Ramos (cell line): ENCODE data around the gene SNRK.

Source experiments
- in situ Hi-C: fragments of 300-500 bp; cut with MboI; formaldehyde crosslinking; loops from one replicate; pipeline ENCODE4 v1.14.3; 2022; ENCODE audit warnings: low sequenced_read_pairs; ENCODE audit not compliant: unreplicated experiment

The SNRK gene

DNA sequence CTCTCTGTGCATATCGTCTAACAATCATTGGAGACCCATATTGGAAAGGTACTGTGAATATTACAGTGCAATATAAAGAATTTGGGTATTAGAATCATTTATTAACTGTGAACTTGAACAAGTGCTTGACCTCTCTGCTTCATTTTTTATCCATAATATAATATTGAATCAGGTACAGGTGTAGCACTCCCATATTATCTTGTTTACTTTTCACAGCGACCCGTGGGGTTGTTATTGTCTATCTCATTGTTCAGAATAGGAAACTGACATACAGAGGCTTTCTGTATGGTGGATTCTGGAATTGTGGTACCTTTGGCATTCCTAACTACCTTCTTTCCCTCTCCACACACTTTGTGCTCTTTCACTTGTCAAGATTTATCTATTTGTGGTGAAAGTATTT is 17.8 kb downstream of the SNRK start:
- in situ Hi-C loops, result no loop called here

DNA sequence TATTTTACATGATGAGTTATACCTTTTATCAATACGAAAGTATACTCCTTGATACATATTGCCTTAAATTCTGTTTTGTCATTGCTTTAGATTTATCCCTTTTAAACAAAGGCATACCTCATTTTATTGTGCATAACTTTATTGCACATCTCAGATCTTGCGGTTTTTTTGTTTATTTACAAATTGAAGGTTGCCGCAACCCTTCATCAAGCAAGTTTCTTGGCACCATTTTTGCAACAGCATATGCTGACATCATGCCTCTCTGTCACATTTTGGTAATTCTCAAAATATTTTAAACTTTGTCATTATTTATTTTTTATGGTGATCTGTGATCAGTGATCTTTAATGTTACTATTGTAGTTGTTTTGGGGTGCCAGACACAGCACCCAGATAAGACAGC is 20.9 kb downstream of the SNRK start:
- in situ Hi-C loops, result no loop called here

DNA sequence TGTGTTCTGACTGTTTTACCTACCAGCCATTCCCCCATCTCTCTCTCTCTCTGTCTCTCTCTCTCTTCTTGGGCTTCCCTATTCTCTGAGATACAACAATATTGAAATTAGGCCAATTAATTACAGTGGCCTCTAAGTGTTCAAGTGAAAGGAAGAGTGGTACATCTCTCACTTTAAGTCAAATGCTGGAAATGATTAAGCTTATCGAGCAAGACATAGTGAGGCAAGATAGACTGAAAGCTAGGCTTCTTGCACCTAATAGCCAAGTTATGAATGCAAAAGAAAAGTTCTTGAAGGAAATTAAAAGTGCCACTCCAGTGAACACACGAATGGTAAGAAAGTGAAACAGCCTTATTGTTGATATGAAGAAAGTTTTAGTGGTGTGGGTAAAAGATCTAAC is 21.3 kb downstream of the SNRK start:
- in situ Hi-C loops, result no loop called here

DNA sequence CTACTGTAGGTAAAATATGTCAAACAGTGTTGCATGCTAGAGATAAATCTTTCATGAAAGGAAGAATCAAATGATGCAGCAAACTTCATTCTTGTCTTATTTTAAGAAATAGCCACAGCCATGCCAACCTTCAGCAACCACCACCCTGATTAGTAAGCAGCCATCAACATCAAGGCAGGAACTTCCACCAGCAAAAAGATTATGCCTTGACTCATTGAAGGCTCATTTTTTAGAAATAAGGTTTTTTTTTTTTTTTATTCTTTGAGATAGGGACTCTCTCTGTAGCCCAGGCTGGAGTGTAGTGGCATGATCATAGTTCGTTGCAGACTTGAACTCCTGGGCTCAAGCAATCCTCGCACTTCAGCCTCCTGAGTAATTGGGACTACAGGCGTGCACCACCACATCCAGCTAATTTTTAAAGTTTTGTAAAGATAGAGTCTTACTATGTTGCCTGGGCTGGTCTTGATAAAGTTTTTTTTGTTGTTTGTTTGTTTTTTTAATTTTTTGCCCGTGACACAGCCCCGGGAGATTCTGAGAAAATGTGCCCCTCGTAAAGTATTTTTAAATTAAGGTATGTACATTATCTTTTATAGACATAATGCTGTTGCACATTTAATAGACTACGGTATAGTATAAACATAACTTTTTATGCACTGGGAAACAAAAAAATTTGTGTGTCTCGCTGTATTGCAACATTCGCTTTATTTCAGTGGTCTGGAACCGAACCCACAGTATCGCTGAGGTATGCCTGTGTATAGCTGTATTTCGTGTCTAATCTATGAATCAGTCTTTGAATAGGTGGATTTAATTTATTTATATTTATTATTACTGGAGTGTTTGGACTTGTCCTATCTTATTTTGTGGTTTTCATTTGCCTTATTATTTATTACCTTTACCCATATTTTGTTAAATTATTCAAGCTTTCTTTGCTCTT is 23.3 kb downstream of the SNRK start:
- in situ Hi-C loops, result no loop called here

DNA sequence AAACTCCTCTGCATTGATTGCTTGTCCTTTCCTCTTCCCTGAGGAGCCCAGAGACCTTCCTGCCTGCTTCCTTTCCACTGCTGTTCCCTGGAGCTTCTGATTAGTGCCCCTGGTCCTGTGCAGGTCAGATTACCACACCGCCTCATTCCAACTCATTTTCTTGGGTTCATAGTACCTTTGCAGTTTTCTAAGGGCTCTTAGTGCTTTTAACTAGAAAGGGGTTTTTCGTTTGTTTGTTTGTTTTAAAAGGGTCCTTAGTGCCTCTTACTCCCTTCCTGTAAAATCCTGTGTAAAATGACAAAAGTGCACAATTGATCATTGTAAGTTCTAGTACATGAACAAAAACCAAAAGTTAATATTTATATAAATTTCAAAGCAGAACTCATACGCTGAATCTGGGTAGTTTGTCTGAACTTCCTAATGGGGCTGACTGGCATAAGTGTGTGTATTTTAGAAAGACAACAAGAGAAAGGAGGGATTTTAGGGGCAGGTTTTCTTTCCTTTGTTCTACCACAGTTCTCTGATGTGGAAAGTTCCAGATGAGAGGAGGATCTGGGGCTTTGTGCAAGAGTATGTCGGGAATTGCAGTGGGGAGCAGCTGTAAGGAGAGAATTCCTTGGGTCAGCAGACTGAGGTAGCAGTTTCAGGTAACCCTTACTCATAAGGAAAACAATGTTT is 30.6 kb downstream of the SNRK start:
- in situ Hi-C loops, result no loop called here

DNA sequence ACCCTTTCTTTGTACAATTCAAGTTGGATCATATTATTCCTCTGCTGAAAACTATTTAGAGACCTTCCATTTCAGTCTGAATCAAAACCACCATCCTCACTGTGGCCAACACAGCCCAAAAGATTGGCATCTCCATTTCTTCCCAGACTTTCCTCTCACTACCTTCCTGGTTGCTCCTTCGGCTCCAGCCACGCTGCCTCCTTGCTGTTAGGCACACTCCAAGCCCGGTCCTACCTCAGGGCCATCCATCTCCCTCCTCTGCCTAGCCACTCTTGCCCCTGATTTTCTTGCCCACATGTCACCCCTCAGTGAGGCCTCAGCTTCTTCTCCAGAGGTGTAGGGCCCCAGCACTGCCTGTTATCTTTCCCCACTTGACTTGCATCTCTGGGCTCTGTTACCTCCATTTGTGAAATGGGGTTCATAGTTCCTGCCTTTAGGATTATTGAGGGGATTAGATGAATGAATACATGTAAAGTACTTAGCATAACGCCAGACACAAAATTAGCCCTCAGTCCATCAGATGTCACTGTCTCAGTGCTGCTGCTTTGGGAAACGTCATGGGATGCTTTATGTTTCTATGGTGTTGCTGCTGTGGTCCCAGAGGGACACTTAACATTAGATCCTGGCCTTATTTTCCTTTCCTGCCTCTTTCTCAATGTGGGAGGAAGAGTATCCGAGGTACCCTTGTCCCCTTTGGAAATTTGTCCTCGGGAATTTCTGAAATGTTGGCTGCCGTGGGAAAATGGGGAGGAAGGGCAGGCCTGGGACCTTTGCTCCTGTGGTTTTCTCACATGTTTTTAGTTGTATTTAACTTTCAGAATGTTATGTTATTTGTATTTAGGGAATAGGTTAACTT is 31.3 kb downstream of the SNRK start:
- in situ Hi-C loops, result no loop called here

DNA sequence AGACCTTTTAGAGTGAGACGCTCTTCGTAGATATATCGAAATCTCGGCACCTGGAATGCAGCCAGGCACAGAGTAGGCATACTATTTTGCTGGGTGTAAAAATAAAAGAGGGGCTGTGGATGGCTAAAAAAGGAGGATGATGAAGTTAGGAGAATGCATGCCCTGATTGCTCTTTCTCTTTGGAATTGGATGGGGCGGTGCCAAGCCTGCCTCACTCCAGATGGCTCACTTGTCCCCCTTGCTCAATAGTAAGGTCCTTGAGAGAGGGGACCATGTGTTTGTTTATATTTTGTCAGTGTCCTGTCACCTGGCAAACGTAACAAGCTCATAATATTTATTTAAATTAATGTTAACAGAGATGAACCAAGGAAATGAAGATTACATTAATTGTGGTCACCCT is 33.0 kb downstream of the SNRK start:
- in situ Hi-C loops, result no loop called here

DNA sequence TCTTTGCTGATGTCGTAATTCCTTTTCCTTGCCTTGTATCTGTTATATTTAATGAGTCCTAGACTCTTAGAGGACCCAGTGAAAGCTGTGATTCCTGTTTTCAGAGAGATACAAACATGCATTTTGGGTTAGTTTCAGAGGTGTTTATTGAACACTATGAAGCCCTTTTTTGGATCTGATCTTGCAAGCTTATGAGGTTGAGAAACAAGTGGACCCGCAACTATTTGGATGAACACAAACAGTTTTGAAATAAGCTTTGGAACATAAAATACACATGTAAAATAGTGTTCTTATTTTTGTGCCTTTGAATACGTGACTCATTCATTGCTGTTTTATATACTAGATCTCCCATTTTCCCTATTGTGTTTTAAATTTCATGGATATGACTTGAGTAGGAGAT is 33.5 kb downstream of the SNRK start:
- in situ Hi-C loops, result no loop called here

DNA sequence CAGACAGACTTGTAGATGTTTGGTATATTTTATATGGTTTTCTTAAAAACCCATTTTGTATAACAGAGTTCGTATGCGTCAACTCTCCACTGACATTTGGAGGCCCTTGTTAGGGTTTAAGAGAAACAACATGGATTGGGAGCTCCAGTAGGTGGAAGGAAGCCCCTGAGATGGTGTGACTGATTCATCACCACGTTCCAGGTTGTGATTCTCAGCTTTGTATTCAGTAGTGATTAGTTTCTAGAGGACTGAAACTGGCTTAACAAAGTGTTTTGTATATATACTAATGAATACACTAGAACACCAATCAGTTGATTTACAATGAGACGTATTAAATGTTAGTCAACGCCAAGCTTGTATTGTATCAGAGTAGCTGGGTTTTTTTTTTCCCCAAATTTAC is 33.9 kb downstream of the SNRK start:
- in situ Hi-C loops, result no loop called here

DNA sequence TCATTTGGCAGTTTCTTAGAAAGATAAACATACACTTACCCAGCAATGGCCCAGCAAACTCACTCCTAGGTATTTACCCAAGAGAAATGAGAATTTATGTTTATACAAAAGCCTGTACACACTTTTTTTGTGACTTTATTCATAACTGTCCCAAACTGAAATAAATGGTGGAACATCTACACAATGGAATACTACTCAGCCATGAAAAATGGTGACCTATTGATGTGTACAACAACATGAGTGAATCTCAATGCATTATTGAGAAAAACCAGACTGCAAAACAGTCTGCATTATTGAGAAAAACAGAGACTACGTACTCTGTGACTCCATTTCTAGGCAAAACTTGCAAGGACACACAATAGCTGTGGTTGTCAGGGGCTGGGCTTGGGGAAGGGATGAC is 37.2 kb downstream of the SNRK start:
- in situ Hi-C loops, result no loop called here

DNA sequence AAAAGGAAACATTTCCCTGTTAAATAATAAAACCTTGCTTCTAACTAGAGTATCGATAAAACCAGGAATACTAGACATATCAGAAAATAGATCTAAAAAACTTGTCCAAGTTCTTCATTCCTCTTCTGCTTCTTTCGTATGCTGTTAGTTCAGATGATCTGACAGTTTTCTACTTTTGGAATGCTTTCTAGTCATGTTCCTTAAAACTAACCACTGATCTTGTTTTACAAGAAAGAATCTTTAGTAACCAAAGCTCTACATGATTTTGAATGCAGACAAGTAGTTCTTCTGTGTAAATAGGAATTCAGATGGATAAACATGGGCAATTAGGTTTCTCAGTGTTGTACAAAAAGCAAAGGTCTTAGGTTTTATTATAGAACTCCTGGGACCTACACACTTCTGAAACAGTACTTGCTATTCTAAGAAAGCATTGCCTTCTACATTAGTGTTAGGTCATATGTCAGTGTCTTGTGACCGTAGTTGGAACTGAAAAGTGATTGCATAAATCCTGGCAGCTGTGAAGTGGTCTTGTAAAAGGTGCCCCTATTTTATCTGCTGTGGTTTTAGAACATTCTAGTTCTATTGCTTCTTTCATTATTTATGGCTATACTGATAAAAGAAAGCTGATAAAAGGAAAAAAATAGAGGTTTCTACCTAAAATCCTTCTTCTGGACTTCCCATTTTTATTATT is 40.7 kb downstream of the SNRK start:
- in situ Hi-C loops, result no loop called here

DNA sequence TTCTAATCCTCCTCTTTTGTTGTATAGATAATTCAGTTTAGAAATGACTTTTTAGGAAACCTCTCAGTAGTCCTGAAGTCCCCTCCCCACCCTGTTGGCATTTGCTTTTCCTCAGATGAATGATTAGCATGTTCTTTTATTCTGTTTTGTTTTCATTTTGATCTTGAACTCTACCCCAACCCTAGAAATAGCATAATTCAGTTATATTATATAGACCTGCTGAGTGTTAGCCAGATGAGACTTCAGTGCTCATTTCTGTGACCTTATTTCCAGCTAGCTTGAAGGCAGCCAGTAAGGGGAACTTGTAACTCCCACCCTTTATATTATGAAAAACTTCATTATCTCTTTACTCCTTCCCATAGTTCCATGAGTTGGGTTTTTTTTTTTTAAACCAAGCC is 41.2 kb downstream of the SNRK start:
- in situ Hi-C loops, result no loop called here

DNA sequence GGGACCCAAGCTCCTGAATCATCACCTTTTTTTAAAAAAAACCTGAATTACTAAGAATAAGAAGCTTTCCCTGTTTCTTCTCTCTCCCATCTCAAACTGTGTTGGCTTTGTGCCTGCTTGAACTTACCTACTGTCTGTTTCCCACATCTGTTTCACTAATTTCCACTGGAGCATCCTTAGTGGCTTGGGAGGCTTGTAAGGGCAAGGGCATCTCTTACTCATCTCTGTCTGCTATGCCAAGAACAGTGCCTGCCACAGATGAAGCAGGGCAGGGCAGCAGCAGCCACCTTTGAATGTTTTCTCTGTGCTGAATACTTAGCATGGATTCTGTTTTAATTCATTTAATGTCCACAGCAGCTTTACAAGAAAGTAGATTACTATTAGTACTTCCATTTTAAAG is 42.3 kb downstream of the SNRK start:
- in situ Hi-C loops, result no loop called here

DNA sequence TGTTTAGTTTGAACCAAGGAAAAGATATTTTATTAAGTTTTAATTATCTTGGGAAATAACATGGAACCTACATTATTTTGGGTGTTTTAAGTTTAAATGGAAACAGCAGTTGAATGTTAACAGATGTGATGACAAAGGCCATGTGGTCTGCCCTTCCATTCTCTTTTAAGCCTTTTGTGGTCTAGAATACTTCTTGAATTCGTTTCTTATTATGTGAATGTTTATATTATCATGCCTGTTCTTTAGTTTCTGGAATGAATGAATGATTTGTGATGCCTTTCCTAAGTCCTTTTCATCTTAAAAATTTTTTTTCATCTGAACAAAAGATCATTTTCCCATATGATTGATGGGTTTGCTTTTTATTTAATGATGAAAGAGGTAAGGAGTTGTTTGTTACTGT is 44.6 kb downstream of the SNRK start:
- in situ Hi-C loops, result no loop called here

DNA sequence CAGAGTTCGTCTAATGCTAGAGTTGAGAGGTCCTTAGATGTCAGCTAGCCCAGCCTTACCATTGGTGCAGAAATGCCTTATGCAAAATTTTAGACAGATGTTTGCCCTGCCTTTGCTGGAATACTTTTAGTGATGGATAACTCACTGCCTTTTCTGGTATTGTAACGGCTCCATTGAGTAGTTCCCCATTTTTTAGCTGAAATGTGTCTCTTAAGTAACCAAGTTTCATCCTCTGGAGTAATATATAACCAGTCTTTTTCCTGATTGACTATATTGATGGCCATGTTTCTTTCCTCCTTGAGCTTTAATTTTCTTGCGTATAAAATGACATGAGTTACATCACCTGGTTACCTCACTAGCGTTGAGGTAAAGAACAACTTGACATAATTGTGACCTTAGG is 45.0 kb downstream of the SNRK start:
- in situ Hi-C loops, result no loop called here

DNA sequence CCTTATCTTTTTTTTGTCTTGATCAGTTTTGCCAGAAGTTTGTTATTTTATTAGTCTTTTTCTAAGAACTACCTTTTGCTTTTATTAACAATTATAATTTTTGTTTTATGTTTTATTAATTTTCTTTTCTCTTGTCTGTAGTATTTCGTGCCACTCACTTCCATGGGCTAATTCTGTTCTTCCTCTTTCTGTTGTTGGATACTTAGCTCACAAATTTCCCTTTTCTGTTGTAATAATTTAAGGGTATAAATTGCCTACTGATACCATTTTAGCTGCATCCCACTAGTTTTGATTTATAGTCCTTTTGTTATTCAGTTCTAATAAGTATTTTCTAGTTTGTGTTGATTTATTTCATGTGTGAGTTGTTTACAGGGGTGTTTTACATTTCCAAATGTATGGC is 48.6 kb downstream of the SNRK start:
- in situ Hi-C loops, result no loop called here

DNA sequence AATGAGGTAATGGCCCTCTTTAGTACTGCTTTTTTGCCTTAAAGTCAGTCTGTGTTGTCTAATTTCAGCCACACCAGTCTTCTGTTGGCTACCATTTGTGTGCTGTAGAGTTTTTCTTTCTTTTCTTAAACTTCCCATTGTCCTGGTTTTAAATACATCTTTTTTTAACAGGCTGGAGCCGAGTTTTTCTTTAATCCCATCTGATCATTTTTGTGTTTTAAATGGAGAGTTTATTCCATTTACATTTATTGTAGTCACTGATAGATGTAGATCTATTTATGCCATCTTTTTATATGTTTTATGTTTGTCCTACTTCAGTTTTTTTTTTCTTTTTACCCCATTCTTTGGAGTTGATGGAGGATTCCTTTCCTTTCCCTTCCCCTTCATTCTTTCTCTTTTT is 49.5 kb downstream of the SNRK start:
- in situ Hi-C loops, result no loop called here

DNA sequence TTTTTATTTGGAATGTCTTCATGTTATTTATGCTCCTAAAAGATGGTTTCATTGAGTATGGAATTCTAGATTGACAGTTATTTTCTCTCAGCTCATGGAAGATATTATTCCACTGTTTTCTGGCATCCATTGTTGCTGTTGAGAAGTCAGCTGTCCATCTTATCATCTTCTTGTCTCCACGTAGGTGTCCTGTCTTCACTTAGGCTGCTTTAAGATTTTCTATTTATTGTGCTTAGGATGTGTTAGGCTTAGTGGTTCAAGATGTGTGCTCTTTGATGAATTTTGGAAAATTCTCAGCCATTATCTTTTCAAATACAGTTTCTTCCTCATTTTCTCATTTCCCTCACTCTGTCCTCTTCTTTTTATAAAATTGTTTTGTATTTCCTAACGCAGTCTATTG is 52.0 kb downstream of the SNRK start:
- in situ Hi-C loops, result no loop called here

DNA sequence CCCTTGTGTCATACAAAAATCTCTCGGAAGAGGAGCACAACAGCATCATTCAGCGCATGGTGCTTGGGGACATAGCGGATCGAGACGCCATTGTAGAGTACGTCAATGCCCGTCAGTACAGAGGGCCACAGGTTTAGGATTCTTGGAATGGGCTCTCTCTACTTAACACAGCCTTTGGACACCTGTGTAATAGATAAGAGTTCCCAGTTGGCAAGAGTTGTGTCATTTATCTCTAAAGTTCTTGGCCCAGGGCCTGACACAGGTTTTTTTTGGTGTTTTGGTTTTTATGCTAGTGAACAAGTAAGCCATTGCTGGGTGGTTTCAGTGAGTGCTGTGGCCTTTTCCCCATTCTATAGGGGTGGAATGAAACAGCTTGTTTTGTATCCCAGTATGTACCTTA is 54.1 kb downstream of the SNRK start:
- in situ Hi-C loops, result no loop called here

DNA sequence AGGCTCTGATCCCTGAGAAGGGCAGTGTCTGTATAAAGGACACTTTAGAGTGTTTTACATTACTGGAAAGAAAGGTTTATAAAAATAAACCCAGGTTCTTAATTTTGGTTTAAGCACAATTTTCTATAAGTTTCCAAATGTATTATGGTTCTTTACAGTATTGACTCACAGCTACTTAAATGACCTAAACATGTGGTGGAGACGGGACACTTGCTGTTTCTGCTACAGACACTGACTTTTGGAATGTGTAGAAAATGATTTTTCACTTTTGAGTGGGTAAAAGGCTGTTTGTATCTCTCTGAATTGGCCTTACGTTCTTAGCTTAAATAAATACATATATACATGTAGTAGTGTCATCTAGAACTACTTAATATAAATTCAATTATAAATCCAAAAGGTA is 55.4 kb downstream of the SNRK start:
- in situ Hi-C loops, result no loop called here
